Measurements from ENCODE around the gene DNAJB11. TPM values are rescaled to one million over a fixed set of nuclear protein-coding genes. Genes with fewer than 3 reads are reported as not detected.

Gene DNAJB11
- total RNA-seq, 1 donor from 2014 or later: 37.8 TPM

- TF ChIP-seq CTCF (IDR thresholded peaks at IDR 0.05): no peak
- H3K27ac ChIP-seq: no peak within 1 kb of the TSS
- no peak within 1 kb of the TSS for H3K4me3 ChIP-seq
- no peaks in the 10 kb centered on the region for H3K9me3 ChIP-seq
- peaks cover 11% of the 10 kb centered on the region for H3K4me1 ChIP-seq
- H3K27me3 ChIP-seq (ENCODE audit: low read depth): peaks cover 8% of the 10 kb centered on the region
- intact Hi-C loops (cut with DNase I): loop anchor here (10.0 kb wide), 1 partner anchor 212 kb away; no protein-coding TSS in a partner anchor
- no peaks in the 10 kb centered on the region for H3K36me3 ChIP-seq
- DNase-seq (no peak), ATAC-seq (no peak)
These were observed 42.5 kb downstream of the DNAJB11 start, which contains the start of gene AHSG for GRCh38 chr3:186612721-186613636. Gene AHSG, plus strand, starts transcription at chr3:186613060. Its CDS starts 82 bp downstream, at chr3:186613142.

DNA sequence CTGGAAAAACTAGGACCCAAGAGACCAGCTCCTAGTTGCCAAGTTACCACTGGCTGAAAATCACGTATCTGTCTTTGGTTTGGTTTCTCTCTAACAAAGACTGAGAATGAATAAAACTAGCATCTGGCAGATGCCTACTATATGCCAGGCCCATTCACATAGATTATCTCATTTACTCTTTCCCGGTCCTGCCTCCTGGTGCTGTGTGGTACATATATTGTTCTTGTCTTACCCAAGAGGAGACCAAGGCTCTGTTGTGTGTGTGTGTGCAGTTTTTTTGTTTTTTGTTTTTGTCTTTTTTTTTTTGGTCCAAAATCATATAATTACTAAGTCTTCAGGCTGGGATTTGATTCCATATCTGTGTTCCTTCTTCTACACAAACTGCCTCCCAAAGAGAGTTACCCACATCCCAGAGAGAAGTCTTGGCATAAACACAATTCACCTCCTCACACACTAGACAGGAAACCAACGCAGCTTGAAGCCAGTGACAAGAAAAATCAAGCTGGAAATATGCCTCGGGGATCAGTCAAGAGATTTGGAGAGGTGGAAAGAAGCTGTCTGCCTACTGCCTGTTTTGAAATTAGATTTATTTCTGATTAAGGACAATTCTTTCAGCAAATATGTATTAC is 43.2 kb downstream of the DNAJB11 start:
- H3K27ac ChIP-seq: no peak overlapping the region
- no peak overlapping the region for H3K4me3 ChIP-seq
- no peaks in the 10 kb centered on the region for H3K9me3 ChIP-seq
- TF ChIP-seq CTCF (IDR thresholded peaks at IDR 0.05): no peak
- intact Hi-C loops (cut with DNase I): loop anchor here (10.0 kb wide), 1 partner anchor 211 kb away; no protein-coding TSS in a partner anchor
- H3K36me3 ChIP-seq: no peaks in the 10 kb centered on the region
- peaks cover 11% of the 10 kb centered on the region for H3K4me1 ChIP-seq
- no peak for ATAC-seq
- DNase-seq: no peak
- H3K27me3 ChIP-seq (ENCODE audit: low read depth): peaks cover 16% of the 10 kb centered on the region

DNA sequence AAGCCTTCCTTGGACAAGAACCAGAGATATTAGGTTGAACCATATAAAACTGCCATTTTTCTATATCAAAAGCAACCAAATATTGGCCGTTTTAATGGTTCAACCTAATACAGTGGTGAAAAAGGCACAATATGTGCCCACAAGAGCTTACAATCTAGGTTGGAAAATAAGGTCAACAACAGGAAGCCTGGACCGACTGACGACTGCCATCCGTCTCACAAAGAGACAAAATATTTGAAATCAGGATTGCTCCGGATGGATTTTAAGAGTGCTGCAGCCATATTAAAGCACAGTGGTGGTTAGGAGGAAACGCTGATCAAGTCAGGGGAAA is 43.7 kb downstream of the DNAJB11 start:
- H3K4me3 ChIP-seq: no peak overlapping the region
- no peak overlapping the region for H3K27ac ChIP-seq
- ATAC-seq (no peak), DNase-seq (no peak)
- intact Hi-C loops (cut with DNase I): loop anchor here (10.0 kb wide), 1 partner anchor 211 kb away; no protein-coding TSS in a partner anchor
- no peaks in the 10 kb centered on the region for H3K36me3 ChIP-seq
- no peaks in the 10 kb centered on the region for H3K9me3 ChIP-seq
- no peak for TF ChIP-seq CTCF (IDR thresholded peaks at IDR 0.05)
- H3K4me1 ChIP-seq: peaks cover 11% of the 10 kb centered on the region
- peaks cover 17% of the 10 kb centered on the region for H3K27me3 ChIP-seq (ENCODE audit: low read depth)

DNA sequence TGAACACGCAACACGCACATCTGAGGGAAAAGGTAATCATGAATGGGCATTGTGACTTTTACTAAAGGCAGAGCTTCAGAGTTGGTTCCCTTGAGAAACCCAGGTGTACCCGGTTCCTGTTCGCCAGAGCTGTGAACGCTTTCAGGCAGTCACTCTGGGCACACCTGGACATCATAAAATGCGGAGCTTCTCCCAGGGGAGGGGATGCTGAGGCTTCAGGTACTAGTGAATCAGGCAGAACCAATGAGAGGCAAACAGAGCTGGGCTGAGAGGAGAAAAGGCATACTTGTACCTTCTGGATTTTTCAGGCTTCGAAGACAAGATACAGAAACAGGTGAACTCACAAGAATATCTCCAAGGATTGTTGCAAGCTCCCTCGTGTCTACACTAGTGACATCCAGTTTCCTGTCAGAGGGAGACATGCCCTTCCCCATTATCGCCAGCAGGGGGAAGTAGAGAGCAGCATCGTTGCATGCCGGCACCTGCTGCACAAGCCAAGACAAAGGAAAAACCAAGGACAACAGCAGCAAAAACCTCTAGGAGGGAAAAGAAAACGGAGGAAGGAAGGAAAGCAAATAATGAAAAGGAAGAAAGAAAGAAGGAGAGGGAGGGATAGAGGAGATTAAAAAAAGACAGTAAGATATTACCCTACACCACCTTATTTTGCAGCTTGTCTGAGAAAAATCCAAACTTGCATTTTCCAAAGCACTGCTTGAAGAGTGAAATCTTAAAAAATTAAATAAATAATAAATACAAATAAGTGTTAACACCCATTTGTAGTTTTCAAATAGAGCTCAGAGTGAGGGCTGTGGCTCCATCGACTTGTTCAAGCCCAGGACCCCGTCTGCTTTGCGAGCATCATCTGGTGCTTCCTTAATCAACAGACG is 44.3 kb downstream of the DNAJB11 start:
- no peaks in the 10 kb centered on the region for H3K9me3 ChIP-seq
- intact Hi-C loops (cut with DNase I): loop anchor here (10.0 kb wide), 1 partner anchor 210 kb away; no protein-coding TSS in a partner anchor
- H3K27me3 ChIP-seq (ENCODE audit: low read depth): peaks cover 19% of the 10 kb centered on the region
- peak; percentile 97 for TF ChIP-seq CTCF (IDR thresholded peaks at IDR 0.05)
- no peak overlapping the region for H3K27ac ChIP-seq
- H3K36me3 ChIP-seq: no peaks in the 10 kb centered on the region
- no peak overlapping the region for H3K4me3 ChIP-seq
- ATAC-seq (peak; percentile 72 to 80), DNase-seq (peak; percentile 68)
- peaks cover 11% of the 10 kb centered on the region for H3K4me1 ChIP-seq

DNA sequence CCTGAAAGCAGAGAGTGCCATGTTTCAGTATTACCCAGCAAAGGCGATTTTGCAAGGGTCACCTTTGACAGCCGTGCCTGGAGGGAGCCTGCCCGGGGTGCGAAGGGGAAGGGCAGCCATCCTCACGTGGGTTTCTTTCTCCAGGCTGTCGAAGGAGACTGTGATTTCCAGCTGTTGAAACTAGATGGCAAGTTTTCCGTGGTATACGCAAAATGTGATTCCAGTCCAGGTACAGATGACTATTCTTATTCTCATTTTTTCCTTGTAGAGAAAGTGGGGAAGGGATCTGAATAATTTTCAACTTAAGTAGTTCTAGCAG is 45.7 kb downstream of the DNAJB11 start:
- peaks cover 28% of the 10 kb centered on the region for H3K27me3 ChIP-seq (ENCODE audit: low read depth)
- H3K4me1 ChIP-seq: peaks cover 11% of the 10 kb centered on the region
- H3K9me3 ChIP-seq: no peaks in the 10 kb centered on the region
- no peak for TF ChIP-seq CTCF (IDR thresholded peaks at IDR 0.05)
- H3K27ac ChIP-seq: no peak overlapping the region
- no peak for DNase-seq
- no peak for ATAC-seq
- no peak overlapping the region for H3K4me3 ChIP-seq
- no peaks in the 10 kb centered on the region for H3K36me3 ChIP-seq
- intact Hi-C loops (cut with DNase I): loop anchor here (10.0 kb wide), 1 partner anchor 209 kb away; no protein-coding TSS in a partner anchor

All from lower lobe of right lung (tissue), 2 donors.